Measurements from ENCODE around the gene LRRC3.

GRCh38 chr21:44505673-44506278 is 50.5 kb downstream of the LRRC3 start:
- no peak for TF ChIP-seq CTCF (IDR thresholded peaks at IDR 0.05)
- no peak for TF ChIP-seq POLR2A (IDR thresholded peaks at IDR 0.05)

Measured in adrenal gland (tissue), 5 donors.